ENCODE measurements around the gene GUCY1A1.

GRCh38 chr4:155675709-155676429, 9.2 kb downstream of the GUCY1A1 start:
- TF ChIP-seq POLR2A (IDR thresholded peaks at IDR 0.05; ENCODE audit: low read depth, low read length), result no peak
- no peak for TF ChIP-seq POLR2AphosphoS5 (IDR thresholded peaks at IDR 0.05; ENCODE audit: low read depth, low read length)

Measured in GM12892 (cell line).